ACHN (cell line): ENCODE results near the gene WDFY3.

Source experiments
- DNase-seq: peaks from one replicate; pipeline ENCODE4 v3.0.0-alpha.2; 2015
- in situ Hi-C: cut with HindIII; loops from 2 replicates; pipeline ENCODE4 v1.10.0; 2017; ENCODE audit warnings: low sequenced_read_pairs, low pct_ligation_motif_present, low pct_unique_long_range_greater_than_20kb

Gene WDFY3

DNA sequence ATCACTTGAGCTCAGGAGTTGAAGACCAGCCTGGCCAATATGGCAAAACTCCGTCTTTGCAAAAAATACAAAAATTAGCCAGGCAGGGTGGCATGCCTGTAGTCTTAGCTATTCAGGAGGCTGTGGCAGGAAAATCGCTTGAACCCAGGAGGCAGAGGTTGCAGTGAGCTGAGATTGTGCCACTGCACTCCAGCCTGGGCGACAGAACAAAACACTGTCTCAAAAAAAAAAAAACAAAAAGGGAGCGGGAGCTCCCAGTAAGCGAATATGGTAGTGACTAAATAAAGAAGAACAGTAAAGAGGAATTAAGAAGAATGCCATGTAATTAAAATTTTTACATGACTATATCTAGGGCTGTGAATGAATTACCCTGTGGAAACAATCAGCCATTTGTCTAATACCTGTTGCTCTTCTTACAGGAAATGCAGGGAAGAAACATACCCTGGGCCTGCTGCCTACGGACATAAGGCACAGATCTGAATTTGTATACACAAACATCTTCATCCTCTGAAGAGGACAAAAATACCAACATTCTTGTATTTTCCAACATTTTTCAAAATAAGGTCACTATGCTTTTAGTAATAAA, 11.4 kb downstream of the WDFY3 start:
- DNase-seq: no peak
- in situ Hi-C loops: no loop called here

DNA sequence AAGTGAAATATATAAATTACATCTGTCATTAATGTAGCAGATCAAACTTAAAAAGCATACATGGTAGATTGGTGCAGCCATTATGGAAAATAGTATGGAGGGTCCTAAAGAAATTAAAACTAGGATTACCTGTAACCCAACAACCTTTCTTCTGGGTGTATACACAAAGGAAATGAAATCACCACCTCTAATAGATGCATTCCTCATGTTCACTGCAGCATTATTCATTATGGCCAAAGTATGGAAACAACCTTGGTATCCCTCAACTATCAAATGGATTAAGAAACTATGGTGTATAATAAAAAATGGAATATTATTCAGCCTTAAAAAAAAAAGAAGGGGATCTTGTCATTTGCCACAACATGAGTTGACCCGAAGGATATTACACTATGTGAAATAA, 13.7 kb downstream of the WDFY3 start:
- in situ Hi-C loops: no loop called here
- no peak for DNase-seq

DNA sequence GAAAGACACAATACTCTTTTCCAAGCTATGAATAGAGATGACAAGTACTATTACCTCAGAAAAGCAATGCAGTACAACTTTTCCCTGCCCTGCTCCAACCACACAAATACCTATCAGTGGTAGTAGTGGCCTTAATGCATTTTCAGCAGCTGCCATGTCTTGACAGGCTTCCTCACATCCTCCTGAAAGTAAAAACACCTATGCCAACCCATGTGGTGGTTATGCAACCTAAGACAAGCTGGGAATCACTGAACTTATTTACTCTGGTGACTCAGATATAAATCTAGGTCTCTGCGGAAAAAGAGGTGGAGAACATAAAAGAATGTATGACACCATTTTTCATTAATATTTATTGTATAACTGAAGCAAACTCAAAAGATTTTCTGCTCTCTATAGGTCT, 14.5 kb downstream of the WDFY3 start:
- DNase-seq: no peak
- in situ Hi-C loops: no loop called here

DNA sequence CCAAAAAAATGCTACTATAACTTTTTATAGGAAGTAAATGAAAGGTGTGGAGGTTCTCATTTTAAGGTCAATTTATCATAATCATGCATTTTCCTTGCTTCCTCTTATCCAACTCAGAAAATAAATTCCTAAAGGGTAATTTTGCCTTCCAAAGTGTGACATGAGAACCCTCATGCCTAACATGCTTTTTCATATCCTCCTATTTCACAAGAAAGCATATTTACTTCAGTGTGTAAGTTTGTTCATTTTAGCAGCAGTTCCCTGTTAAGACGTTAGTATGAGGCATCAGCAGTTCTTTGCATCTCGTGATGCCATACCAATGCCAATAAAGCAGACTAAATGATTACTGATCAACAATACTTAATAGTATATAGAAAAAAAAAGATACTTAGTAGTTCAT, 18.4 kb downstream of the WDFY3 start:
- in situ Hi-C loops: no loop called here
- no peak for DNase-seq

DNA sequence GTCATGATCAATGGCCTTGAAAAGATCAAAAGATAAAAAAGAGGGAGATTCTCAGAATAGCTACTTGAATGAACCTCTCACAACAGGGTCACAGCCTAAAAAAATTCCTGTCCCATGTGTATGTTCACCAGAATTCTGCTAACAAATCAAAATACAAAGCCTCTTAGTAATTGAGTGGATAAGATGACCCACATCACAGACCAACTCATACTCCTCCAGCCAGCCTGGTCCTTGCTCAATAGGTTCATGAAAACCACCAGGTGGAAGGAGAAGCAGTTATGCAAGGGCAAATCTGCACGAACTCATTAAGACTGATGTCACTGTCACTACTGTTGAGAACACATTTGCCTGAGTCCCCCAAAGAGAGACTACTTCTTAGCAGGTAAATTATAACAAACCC, 21.5 kb downstream of the WDFY3 start:
- in situ Hi-C loops: no loop called here
- DNase-seq: no peak

DNA sequence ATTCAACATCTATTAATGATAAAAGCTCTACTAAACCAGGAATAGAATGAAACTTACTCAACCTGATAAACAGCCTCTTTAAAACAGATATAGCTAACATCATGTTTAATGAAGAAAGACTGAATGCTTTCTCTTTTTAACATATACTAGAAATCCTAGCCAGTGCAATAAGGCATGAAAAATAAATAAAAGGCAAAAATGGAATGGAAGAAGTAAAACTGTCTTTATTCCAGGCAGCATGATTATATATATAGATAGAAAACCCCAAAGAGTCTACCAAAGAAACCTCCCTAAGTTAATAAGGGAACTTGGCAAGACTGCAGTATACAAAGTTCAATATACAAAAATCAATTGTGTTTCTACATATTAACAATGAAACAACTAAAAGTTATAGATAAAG, 25.5 kb downstream of the WDFY3 start:
- DNase-seq: no peak
- in situ Hi-C loops: no loop called here

DNA sequence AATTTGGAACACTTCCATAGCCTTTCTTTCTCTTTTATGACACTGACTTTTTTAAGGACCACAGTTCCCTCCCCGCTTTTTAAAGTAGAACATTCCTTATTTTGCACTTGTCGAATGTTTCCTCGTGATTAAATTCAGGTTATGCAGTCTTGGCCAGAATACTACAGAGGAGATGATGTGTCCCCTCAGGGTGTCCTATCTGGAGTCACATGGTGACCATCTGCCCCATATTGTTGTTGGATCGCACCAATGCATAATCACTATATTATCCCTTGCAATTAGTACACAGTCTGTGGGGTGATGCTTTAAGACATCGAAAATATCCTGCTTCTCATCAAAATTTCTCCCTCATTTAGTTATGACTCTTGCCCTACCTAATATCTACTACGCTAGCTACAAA, 27.4 kb downstream of the WDFY3 start:
- in situ Hi-C loops: no loop called here
- no peak for DNase-seq

DNA sequence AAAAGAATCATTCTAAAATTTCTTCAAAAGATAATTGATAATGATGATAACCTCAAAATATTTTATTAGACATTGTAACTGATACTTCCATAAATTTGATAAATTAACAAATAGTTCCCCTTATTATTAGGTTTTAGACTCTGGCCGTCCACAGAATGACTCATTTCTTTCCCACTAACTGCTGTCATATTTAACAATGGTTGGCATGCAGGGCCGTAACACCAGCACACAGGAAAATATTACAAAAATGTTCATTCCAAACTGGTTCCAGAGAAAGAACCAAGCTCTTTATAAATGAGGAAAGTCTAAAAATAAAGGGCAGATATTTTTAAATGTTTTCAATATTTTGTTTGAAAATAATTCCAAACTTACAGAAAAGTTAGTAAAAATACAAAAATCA, 28.2 kb downstream of the WDFY3 start:
- in situ Hi-C loops: no loop called here
- DNase-seq: no peak

DNA sequence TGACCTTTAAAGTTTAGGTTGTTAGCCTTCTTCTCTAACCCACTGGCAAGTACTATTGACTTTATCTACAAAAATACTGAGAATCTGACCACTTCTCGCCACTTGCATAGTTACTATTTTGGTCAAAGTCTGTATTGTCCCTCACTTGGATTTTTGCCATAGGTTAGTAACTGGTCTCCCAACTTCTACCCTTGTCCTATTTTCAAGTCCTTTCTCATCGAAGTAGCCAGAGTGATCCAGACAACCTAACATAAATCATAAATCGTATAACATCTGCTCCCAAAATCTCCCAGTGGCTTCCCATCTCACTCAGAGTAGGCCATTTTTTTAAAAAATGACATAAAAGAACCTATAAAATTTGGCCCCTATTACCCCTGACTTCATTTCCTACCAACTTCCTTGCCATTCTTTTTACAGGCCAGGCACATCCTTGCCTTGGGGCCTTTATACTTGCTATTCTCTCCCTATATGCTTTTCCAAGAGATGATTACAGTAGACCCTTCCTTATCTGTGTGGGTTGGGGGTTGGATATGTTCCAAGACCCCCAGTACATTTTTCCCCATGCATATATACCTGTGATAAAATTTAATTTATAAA, 29.0 kb downstream of the WDFY3 start:
- in situ Hi-C loops: no loop called here
- no peak for DNase-seq

DNA sequence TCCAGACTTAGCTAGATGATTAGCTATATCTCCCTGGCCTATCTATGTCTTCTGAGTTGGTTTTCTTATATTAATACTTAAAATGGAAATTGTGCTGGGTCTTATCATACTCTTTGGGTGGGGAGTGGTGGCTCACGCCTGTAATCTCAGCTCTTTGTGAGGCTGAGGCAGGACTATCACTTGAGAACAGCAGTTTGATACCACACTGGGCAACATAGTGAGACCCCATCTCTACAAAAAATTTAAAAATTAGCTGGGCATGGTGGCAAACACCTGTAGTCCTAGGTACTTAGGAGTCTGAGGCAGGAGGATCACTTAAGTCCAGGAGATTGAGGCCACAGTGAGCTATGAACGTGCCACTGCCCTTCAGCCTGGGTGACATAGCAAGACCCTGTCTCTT, 30.4 kb downstream of the WDFY3 start:
- no peak for DNase-seq
- in situ Hi-C loops: no loop called here

DNA sequence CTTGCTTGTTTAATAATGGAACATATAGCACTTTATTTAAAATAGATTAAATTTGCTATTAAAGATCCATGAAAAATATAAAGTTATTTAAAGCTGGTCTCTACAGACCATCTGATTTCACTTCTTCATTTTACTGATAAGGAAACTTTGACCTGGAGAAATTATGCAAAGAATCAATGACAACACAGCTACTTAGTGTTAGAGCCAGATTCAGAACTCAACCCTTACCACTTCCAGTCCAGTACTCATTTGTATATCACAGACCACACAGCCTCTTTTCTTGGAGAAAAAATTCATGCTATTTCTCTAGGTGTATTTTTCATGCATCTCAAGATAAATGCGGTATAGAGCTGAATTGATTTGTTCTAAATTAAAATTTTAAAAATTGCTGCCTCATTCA, 34.0 kb downstream of the WDFY3 start:
- in situ Hi-C loops: no loop called here
- no peak for DNase-seq

DNA sequence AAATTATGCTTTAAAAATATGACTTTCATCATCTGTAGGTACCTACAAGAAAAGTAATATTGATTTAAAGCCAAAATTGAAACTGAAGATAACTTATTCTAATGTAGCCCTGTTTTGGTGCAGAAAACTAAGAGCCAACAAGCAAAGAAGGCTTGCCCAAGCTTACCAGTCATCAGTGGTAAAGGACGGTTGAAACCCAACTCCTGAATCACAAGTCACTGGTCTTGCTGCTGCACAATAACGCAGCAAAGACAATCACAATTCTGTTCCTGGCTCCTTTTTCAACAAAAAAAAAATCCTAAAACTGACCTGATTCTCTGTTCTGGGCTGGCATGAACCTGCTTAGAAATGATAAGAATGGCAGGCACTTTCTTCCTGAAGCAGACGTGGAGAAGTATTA, 34.5 kb downstream of the WDFY3 start:
- in situ Hi-C loops: no loop called here
- no peak for DNase-seq

DNA sequence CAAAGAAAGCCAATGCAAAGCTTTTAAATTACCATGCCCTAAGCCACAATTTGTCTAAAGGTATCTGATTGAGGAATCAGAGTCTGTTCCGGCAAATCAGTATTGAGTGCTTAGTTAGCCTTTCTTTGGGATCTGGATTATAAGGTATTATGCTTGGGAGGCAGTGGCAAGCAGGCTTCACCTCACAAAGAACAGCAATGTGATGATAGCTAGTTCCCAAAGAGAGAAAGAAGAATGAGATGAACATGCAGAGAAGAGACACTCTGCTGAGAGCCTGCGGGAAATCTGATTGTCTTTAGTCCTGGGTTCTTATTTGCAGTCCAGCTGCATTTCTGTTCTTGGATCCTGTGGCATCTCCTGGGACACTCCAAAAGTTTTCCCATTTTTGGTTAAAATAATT, 35.2 kb downstream of the WDFY3 start:
- no peak for DNase-seq
- in situ Hi-C loops: no loop called here

DNA sequence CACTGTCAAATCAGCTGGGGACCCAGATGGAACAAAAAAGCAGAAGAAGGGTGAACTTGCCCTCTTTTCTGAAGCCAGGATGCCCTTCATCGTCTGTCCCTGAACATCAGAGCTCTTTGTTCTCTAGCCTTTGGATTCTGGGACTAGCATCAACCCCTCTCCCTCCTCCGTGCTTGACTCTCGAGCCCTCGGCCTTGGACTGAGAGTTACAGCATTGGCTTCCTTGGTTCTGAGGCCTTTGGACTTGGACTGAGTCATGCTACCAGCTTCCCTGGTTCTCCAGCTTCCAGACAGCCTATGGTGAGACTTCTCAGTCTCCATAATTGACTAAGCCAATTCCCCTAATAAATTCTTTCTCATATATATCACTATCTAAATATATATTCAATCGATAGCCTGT, 38.4 kb downstream of the WDFY3 start:
- no peak for DNase-seq
- in situ Hi-C loops: no loop called here

DNA sequence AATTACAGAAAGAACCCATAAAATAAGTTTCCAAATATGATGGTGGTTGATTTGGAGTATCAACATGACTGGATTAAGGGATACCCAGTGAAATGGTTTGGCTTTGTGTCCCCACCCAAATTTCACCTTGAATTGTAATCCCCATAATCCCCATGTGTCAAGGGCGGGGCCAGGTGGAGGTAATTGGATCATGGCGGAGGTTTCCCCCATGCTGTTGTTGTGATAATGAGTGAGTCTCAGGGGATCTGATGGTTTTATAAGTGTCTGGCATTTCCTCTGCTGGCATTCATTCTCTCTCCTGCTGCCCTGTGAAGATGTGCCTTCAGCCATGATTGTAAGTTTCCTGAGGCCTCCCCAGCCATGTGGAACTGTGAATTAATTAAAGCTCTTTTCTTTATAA, 39.1 kb downstream of the WDFY3 start:
- in situ Hi-C loops: no loop called here
- no peak for DNase-seq

DNA sequence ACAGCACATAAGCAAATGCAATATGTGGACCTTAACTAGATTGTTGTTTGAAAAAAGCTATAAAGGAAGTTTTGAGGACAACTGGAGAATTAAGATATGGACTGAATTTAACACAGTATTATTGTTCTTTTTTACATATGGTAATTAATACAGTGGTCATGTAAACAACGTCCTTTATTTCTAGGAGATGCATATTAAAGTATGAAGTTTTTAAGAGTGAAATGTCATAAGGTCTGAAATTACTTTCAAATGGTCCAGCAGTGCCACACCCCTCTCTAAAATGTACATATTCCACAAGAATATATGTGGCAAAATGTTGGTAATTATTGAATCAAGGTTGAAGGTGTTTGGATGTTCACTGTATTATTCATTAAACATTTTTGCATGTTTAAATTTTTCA, 40.9 kb downstream of the WDFY3 start:
- no peak for DNase-seq
- in situ Hi-C loops: no loop called here

DNA sequence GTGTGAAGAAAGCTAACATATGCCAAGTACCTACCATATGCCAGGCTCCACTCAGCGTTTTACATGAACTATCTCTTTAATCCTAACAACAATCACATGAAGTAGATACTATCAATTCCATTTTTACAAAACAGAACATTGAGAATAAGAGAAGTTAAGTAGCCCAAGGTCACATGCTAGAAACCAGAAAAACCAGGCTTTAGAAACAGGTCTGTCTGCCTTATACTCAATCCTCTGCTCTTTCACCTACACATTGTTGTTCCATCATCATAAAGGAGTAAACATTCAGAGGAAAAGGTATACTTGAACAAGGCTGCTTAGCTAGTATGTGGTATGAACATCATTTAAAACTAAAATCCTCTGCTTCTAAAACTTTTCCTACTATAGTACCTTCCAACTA, 42.1 kb downstream of the WDFY3 start:
- DNase-seq: no peak
- in situ Hi-C loops: no loop called here

DNA sequence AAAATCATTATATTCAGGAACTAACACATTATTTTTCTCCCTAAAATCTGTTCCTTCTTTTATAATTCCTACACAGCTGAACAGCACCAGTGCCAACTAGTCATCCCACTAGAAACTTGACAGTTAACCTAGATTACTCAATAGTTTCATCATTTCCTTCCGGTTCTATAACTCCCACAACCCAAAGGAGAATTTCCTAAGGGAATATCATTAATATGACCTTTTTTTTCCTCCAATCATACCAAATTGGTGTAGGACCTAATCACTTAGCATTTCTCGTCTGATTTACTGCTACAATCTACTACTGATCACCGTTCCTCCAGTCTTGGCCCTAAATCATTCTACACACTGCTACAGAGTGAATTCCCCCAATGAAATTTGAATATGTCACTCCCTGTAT, 45.9 kb downstream of the WDFY3 start:
- peak; percentile 43 for DNase-seq
- in situ Hi-C loops: no loop called here

DNA sequence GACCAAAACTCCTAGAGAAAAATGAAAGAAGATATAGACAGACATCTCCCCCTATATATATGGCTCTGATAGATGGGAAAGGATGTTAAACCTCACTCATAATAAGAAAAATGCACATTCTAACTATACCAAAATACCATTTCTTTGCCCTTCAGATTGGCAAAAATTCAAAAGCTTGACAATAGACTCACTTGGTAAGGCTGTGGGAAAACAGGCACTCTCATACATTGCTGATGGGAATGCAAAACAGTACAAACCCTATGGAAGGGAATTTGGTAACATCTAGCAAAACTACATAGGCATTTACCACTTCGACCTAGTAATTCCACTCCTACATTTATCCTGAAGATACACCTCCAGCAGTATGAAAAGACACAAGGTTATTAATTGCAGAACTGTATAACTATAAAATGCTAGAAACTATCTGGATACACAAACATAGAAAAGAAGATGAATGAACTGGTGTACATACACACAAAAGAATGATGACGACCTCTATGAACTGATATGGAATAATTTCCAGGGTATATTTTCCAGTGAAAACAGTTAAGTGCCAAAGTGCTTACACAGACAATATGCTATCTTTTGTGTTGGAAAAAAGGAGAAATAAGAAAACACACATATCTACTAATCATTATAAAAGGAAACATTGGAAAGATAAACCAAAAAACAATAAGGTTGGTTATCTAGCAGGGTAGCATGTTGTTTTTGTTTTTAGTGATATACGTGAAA, 48.5 kb downstream of the WDFY3 start:
- DNase-seq: no peak
- in situ Hi-C loops: no loop called here

DNA sequence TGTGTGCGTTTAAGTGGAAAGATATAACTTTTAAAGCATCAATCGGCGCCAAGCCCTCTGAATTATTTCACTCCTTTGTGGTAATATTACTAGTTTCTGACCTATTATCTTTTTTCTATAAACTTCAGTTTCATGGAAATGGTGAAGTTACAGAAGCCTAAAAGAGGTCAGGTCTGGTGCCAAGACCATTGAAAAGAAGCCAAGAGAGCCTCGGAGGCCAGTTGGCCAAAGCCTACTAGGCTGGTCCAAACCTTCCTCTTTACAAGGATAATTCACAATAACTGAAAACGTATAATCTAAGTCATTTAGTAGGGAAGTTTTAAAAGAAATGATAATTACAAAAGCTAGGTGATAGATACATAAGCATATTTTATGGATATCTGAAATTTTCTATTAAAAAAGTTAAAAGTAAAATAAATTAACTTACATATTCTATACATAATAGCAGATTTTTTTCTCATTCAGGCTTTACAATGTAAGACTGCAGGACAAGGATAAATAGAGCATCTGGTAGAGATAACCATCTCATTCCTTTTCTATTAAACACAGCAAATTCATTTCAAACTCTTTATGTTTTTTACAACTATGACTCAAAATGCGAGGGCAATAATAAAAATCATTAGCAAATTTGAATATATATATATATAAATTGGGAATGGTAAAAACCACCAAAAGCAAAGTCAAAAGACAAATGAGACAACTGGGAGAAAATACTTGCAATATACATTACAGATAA, 49.2 kb downstream of the WDFY3 start:
- in situ Hi-C loops: no loop called here
- no peak for DNase-seq
